GM12873 (cell line): ENCODE results near the gene GPC6.

Experiments used
- TF ChIP-seq, protein P1 (sequence below): IDR thresholded peaks from 2 replicates; pipeline ENCODE4 v1.5.1; 2012; ENCODE audit warnings: low read depth, mild to moderate bottlenecking, moderate library complexity, low read length, control low read depth; ENCODE audit not compliant: insufficient read depth; ENCODE audit errors: missing control alignments

The GPC6 gene

DNA sequence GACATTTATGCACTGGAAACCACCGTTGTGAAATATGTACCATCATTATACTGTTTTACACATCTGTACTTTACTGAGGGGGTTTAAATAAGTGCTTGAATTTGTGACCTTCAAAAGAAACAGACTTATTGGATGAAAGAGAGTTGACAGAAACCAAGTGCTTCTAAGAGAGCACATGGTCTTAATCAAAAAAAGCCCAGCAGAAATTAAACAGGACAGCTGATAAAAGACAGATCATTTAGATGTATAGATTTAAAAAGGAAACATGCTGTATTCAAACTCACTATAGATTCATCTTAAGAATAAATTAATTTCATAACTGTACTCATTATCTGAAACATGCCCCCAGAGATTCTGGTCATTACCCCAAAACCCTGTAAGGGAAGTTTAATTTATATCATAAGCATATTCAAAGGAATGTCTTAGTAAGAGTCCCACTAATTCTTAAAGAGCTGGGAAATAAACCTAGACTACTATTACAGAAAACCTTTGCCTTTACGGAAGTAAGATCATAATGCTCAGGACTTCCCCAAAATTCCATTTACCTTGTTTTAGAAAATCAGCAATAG lies 831.1 kb downstream of the GPC6 start:
- TF ChIP-seq, protein P1, sequence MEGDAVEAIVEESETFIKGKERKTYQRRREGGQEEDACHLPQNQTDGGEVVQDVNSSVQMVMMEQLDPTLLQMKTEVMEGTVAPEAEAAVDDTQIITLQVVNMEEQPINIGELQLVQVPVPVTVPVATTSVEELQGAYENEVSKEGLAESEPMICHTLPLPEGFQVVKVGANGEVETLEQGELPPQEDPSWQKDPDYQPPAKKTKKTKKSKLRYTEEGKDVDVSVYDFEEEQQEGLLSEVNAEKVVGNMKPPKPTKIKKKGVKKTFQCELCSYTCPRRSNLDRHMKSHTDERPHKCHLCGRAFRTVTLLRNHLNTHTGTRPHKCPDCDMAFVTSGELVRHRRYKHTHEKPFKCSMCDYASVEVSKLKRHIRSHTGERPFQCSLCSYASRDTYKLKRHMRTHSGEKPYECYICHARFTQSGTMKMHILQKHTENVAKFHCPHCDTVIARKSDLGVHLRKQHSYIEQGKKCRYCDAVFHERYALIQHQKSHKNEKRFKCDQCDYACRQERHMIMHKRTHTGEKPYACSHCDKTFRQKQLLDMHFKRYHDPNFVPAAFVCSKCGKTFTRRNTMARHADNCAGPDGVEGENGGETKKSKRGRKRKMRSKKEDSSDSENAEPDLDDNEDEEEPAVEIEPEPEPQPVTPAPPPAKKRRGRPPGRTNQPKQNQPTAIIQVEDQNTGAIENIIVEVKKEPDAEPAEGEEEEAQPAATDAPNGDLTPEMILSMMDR = no peak

- TF ChIP-seq, protein P1 = no peak
Observed at GRCh38 chr13:94058821-94059360, 832.3 kb downstream of the GPC6 start.

- TF ChIP-seq, protein P1 = no peak
Observed at GRCh38 chr13:94061301-94061700, 834.7 kb downstream of the GPC6 start.

DNA sequence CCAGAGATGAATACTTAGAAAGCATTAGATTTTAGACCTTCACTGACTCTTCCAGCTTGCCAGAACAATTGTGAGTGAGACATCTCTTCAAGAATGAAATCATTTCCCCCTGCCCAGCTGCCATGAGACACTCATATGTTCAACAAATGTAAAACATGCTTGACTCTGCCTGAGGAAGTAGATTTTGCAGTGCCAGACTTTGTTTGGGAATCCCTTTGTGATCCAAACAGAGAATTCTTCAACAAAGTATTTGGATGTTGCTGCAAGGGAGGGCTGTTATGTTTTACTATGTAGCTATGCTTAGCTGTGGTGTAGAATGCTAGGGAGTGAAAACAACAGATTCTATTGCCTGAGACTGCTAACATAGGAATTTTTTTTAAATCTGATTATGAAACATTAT lies 836.5 kb downstream of the GPC6 start:
- TF ChIP-seq, protein P1 = no peak

- TF ChIP-seq, protein P1 = no peak
Observed at GRCh38 chr13:94063848-94064247, 837.2 kb downstream of the GPC6 start.

DNA sequence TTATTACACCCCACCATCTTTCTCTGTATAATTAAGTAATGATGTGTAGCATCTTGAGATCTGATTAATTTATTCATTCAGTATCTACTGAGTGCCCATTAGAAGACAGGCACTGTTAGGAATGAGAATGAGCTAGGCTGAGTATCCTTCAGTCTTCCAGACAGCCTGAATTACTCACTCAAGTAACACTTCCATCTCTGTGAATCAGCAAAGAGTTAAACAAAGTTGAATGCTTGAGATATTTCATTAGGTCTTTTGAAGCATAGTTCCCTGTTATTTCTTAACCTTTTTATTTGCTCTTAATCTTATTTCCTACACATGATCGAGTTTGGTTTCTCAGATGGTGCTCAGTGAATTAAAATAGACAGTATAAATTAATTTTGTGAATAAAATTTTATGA lies 839.1 kb downstream of the GPC6 start:
- TF ChIP-seq, protein P1 = no peak

DNA sequence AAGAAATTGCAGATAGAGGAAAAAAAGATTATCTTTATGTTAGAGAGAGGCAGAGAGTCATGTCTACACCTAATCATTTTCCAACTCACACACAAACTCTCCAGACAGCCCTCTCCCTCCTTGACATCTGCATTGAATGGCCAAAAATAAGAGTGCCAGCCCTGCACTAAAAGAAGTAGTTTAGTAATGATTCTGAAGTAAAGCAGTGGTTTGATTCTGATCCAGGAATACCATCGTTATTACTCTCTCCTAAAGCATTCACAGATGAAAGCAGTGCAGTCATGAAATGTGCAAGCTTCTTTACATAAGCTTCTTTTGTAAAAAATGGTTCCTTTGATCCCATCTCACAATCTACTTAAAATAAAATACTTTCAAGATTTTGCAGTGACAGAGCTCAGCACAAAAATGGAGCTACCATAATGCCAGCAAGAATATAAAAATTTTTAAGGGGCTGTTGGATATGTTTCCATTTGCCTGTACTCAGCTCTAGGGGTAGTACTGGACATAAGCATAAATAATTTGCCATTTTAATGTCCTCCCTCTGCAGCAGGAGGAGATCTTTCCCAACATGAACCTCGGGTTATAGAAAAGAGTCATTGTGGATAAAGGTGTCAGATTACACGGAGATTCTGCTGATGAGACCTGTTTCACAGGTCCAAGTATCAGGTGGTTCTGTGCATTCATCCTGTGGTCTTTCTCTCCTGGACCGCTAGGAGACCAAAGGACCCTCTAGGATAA lies 846.6 kb downstream of the GPC6 start:
- TF ChIP-seq, protein P1 = no peak
